H9 (cell line): ENCODE measurements around the gene BEST2. TPM values are rescaled to one million over a fixed set of nuclear protein-coding genes. Genes with fewer than 3 reads are reported as not detected.

Source experiments
- DNase-seq: peaks from one replicate; pipeline ENCODE4 v3.0.0-alpha.2; 2017
- H2AFZ ChIP-seq: one replicate; pipeline ENCODE4 v1.6.1; 2013; ENCODE audit warnings: mild to moderate bottlenecking, low read length, control low read depth, moderate library complexity
- H2AK5ac ChIP-seq: 2 replicates; pipeline ENCODE4 v1.6.1; 2013; ENCODE audit warnings: low read length, control low read depth, mixed read lengths; ENCODE audit not compliant: insufficient read length
- H2BK120ac ChIP-seq: one replicate; pipeline ENCODE4 v1.6.1; 2013; ENCODE audit warnings: low read depth, mild to moderate bottlenecking, low read length, control low read depth, inconsistent platforms; ENCODE audit not compliant: poor library complexity, severe bottlenecking
- H2BK12ac ChIP-seq: 2 replicates; pipeline ENCODE4 v1.6.1; 2013; ENCODE audit warnings: low read length, control low read depth, mixed read lengths, low read depth; ENCODE audit not compliant: insufficient read length
- H2BK15ac ChIP-seq: 2 replicates; pipeline ENCODE4 v1.6.1; 2013; ENCODE audit warnings: low read depth, low read length, control low read depth
- H2BK20ac ChIP-seq: one replicate; pipeline ENCODE4 v1.6.1; 2013; ENCODE audit warnings: low read depth, mild to moderate bottlenecking, low read length, control low read depth, inconsistent platforms; ENCODE audit not compliant: poor library complexity, severe bottlenecking
- H2BK5ac ChIP-seq: 2 replicates; pipeline ENCODE4 v1.6.1; 2013; ENCODE audit warnings: low read length, control low read depth, mixed read lengths; ENCODE audit not compliant: insufficient read length
- H3K14ac ChIP-seq: 2 replicates; pipeline ENCODE4 v1.6.1; 2013; ENCODE audit warnings: low read length, control low read depth; ENCODE audit not compliant: insufficient read depth
- H3K18ac ChIP-seq: 2 replicates; pipeline ENCODE4 v1.6.1; 2013; ENCODE audit warnings: low read depth, mild to moderate bottlenecking, mixed read lengths, low read length, control low read depth; ENCODE audit not compliant: insufficient read length
- H3K23ac ChIP-seq: 2 replicates; pipeline ENCODE4 v1.6.1; 2013; ENCODE audit warnings: low read length, control low read depth, mixed read lengths, low read depth; ENCODE audit not compliant: insufficient read length
- H3K23me2 ChIP-seq: 2 replicates; pipeline ENCODE4 v1.6.1; 2013; ENCODE audit warnings: low read depth, mild to moderate bottlenecking, mixed read lengths, low read length, control low read depth; ENCODE audit not compliant: insufficient read length, poor library complexity, severe bottlenecking
- H3K27ac ChIP-seq: 2 replicates; pipeline ENCODE4 v1.5.1; 2013; ENCODE audit warnings: low read length, control low read depth, mixed read lengths, low read depth; ENCODE audit not compliant: insufficient read length
- H3K27me3 ChIP-seq: 2 replicates; pipeline ENCODE4 v1.6.1; 2013; ENCODE audit warnings: low read length, control low read depth, inconsistent platforms; ENCODE audit not compliant: insufficient read depth
- H3K4ac ChIP-seq: 2 replicates; pipeline ENCODE4 v1.6.1; 2013; ENCODE audit warnings: low read depth, mild to moderate bottlenecking, control low read depth, inconsistent platforms, low read length, moderate library complexity
- H3K4me1 ChIP-seq: 2 replicates; pipeline ENCODE4 v1.6.1; 2013; ENCODE audit warnings: low read length, control low read depth, inconsistent platforms; ENCODE audit not compliant: insufficient read depth
- H3K4me2 ChIP-seq: 2 replicates; pipeline ENCODE4 v1.6.1; 2013; ENCODE audit warnings: low read length, control low read depth, mixed read lengths; ENCODE audit not compliant: insufficient read length, insufficient read depth
- H3K56ac ChIP-seq: 2 replicates; pipeline ENCODE4 v1.6.1; 2013; ENCODE audit warnings: low read depth, mild to moderate bottlenecking, mixed read lengths, low read length, control low read depth; ENCODE audit not compliant: insufficient read length
- H3K79me1 ChIP-seq: 2 replicates; pipeline ENCODE4 v1.6.1; 2013; ENCODE audit warnings: low read depth, mild to moderate bottlenecking, moderate library complexity, low read length, control low read depth, inconsistent platforms; ENCODE audit not compliant: insufficient read depth, poor library complexity, severe bottlenecking
- H3K79me2 ChIP-seq: 2 replicates; pipeline ENCODE4 v1.6.1; 2013; ENCODE audit warnings: low read length, control low read depth, inconsistent platforms; ENCODE audit not compliant: insufficient read depth
- H3K9ac ChIP-seq: 2 replicates; pipeline ENCODE4 v1.6.1; 2013; ENCODE audit warnings: low read length, control low read depth, mixed read lengths; ENCODE audit not compliant: insufficient read length; ENCODE audit errors: extremely low read depth
- H3K9me3 ChIP-seq: one replicate; pipeline ENCODE4 v1.6.1; 2013; ENCODE audit warnings: low read depth, low read length, inconsistent platforms; ENCODE audit not compliant: control insufficient read depth
- H3T11ph ChIP-seq: one replicate; pipeline ENCODE4 v1.6.1; 2013; ENCODE audit warnings: mild to moderate bottlenecking, low read length, control low read depth, inconsistent platforms
- H4K20me1 ChIP-seq: one replicate; pipeline ENCODE4 v1.6.1; 2013; ENCODE audit not compliant: control insufficient read depth, insufficient read length, insufficient read depth
- H4K5ac ChIP-seq: 2 replicates; pipeline ENCODE4 v1.6.1; 2013; ENCODE audit warnings: low read depth, mild to moderate bottlenecking, mixed read lengths, low read length, control low read depth; ENCODE audit not compliant: insufficient read length
- H4K8ac ChIP-seq: replicated peaks from 2 replicates; pipeline ENCODE4 v1.6.1; 2013; ENCODE audit warnings: low read length, control low read depth, mixed read lengths, low read depth; ENCODE audit not compliant: insufficient read length
- H4K91ac ChIP-seq: 2 replicates; pipeline ENCODE4 v1.6.1; 2013; ENCODE audit warnings: low read depth, mild to moderate bottlenecking, moderate library complexity, mixed read lengths, low read length, control low read depth; ENCODE audit not compliant: insufficient read length
- H3K27ac Mint-ChIP-seq, 3 experiments: 2 replicates in 2 of 3; 3 replicates in 1 of 3; pipeline ENCODE4 v1.8.0; 2020 to 2021; ENCODE audit warnings: mixed read lengths in 3 of 3, mild to moderate bottlenecking in 1 of 3, moderate library complexity in 1 of 3
- H3K27me3 Mint-ChIP-seq: 2 replicates; pipeline ENCODE4 v1.8.0; 2021; ENCODE audit warnings: low read depth, mild to moderate bottlenecking, moderate library complexity, mixed read lengths
- H3K36me3 Mint-ChIP-seq, 3 experiments: 2 replicates in 2 of 3; 3 replicates in 1 of 3; pipeline ENCODE4 v1.8.0; 2020 to 2021; ENCODE audit warnings: low read depth in 3 of 3, mixed read lengths in 3 of 3; ENCODE audit not compliant: insufficient read depth in 1 of 3
- H3K4me1 Mint-ChIP-seq, 2 experiments: 2 replicates each; pipeline ENCODE4 v1.8.0; 2020; ENCODE audit warnings: mixed read lengths in 2 of 2
- H3K4me3 Mint-ChIP-seq, 2 experiments: 2 replicates in 1 of 2; 3 replicates in 1 of 2; pipeline ENCODE4 v1.8.0; 2020 to 2021; ENCODE audit warnings: mild to moderate bottlenecking in 2 of 2, mixed read lengths in 2 of 2, moderate library complexity in 1 of 2
- H3K9me3 Mint-ChIP-seq, 2 experiments: 2 replicates in 1 of 2; 3 replicates in 1 of 2; pipeline ENCODE4 v1.8.0; 2020; ENCODE audit warnings: mild to moderate bottlenecking in 2 of 2, mixed read lengths in 2 of 2, moderate library complexity in 1 of 2
- CTCF ChIP-seq: fragments of 200-600 bp; sonication (generic); conservative IDR thresholded peaks from 3 replicates; pipeline ENCODE4 v1.8.0; 2021; ENCODE audit warnings: antibody characterized with exemption, mild to moderate bottlenecking
- WGBS: extraction: QIAGEN DNeasy Blood & Tissue Kit; methylation state at CpG from one replicate; pipeline ENCODE4 v1.1.7; 2013; ENCODE audit warnings: missing lambda C conversion rate, low lambda C conversion rate, mixed read lengths; ENCODE audit not compliant: insufficient read length; ENCODE audit errors: extremely low coverage; 5-methylcytosine and 5-hydroxymethylcytosine counted together
- total RNA-seq: library from RNA; stranded (reverse); gene quantifications from 2 replicates; pipeline ENCODE4 v1.2.1, GENCODE V29; 2021

Gene BEST2
- total RNA-seq, 1 experiment from 2014 or later = 1.6 TPM

- Histone ChIP-seq H3T11ph (no peak overlapping the region), H2BK12ac (no peak overlapping the region), H3K4me1 (no peaks in the 10 kb centered on the region), H3K9ac (no peak overlapping the region), H2AFZ (no peak overlapping the region), H3K18ac (no peak overlapping the region), H3K14ac (no peak overlapping the region), H2BK5ac (no peak overlapping the region), H3K9me3 (no peaks in the 10 kb centered on the region), H4K20me1 (no peaks in the 10 kb centered on the region), H2BK20ac (no peak overlapping the region), H4K91ac (no peak overlapping the region), H3K4me2 (no peak overlapping the region), H3K56ac (no peak overlapping the region), H3K4ac (no peak overlapping the region), H3K79me2 (peaks cover 14% of the 10 kb centered on the region; the same call in 1 of the 2 replicates), H3K27ac (no peak overlapping the region), H2BK15ac (no peak overlapping the region), H3K27me3 (no peaks in the 10 kb centered on the region), H2BK120ac (no peak overlapping the region), H4K8ac (no peak overlapping the region), H3K23ac (no peak overlapping the region), H3K79me1 (peaks cover 10% of the 10 kb centered on the region), H2AK5ac (no peak overlapping the region), H3K23me2 (no peaks in the 10 kb centered on the region), H4K5ac (no peak overlapping the region)
- no peak overlapping the region for H3K4me3 Mint-ChIP-seq
- H3K9me3 Mint-ChIP-seq = no peaks in the 10 kb centered on the region
- H3K27ac Mint-ChIP-seq = no peak overlapping the region
- TF ChIP-seq CTCF = no peak
- WGBS = no CpG with 5 or more reads among the region's 3 CpGs
- no peaks in the 10 kb centered on the region for H3K27me3 Mint-ChIP-seq
- no peak for DNase-seq
- peaks cover 5 to 6% of the 10 kb centered on the region in 2 experiments for H3K4me1 Mint-ChIP-seq
- peaks cover 59 to 83% (median 73%) of the 10 kb centered on the region in 3 experiments; a peak in 6 of 7 replicates for H3K36me3 Mint-ChIP-seq
Measured at GRCh38 chr19:12715929-12716328, 35.7 kb upstream of the BEST2 start.
